Naive thymus-derived CD4-positive, alpha-beta T cell (primary cell): ENCODE measurements around the gene CEP57. TPM values are rescaled to one million over a fixed set of nuclear protein-coding genes. Genes with fewer than 3 reads are reported as not detected.
A peak's percentile ranks its signal among the peaks of the same experiment; 100 is the strongest.

Experiments used
- ATAC-seq: fragments of 150-1000 bp; cut with Tn5 transposase; 2 replicates; pipeline ENCODE4 v1.10.0; 2021; ENCODE audit warnings: mild to moderate bottlenecking, moderate library complexity
- CTCF ChIA-PET: fragments of 350-600 bp; sonication (Branson Sonifier 250); formaldehyde crosslinking; loops from one replicate; lab custom pipeline; 2021; ENCODE audit warnings: antibody characterized with exemption; lab: Charles Lee
- POLR2A ChIA-PET: fragments of 350-600 bp; sonication (Branson Sonifier 250); formaldehyde crosslinking; loops from one replicate; lab custom pipeline; 2021; ENCODE audit warnings: antibody characterized with exemption, inconsistent platforms; lab: Charles Lee
- DNase-seq, 9 donors: peaks; one replicate each; pipeline versions ENCODE4 v3.0.0 to v3.0.0-alpha.2; 2020 to 2022; ENCODE audit warnings: mixed read lengths in 1 of 9
- H3K27ac ChIP-seq: one replicate; pipeline ENCODE4 v1.7.0; 2013; ENCODE audit warnings: mild to moderate bottlenecking, low read depth, low read length, moderate library complexity
- H3K27me3 ChIP-seq, 2 donors: one replicate each; pipeline ENCODE4 v1.7.0; 2013; ENCODE audit warnings: low read length in 2 of 2, mild to moderate bottlenecking in 2 of 2, moderate library complexity in 2 of 2; ENCODE audit not compliant: control insufficient read depth in 2 of 2, insufficient read depth in 2 of 2
- H3K36me3 ChIP-seq, 3 experiments: 1 replicate in 2 of 3; 2 replicates in 1 of 3; pipeline ENCODE4 v1.7.0; 2013; ENCODE audit warnings: low read length in 3 of 3, mild to moderate bottlenecking in 3 of 3, moderate library complexity in 1 of 3; ENCODE audit not compliant: insufficient read depth in 3 of 3, control insufficient read depth in 2 of 3
- H3K4me1 ChIP-seq, 2 donors: one replicate each; pipeline ENCODE4 v1.7.0; 2013; ENCODE audit warnings: low read length in 2 of 2, mild to moderate bottlenecking in 2 of 2, moderate library complexity in 1 of 2; ENCODE audit not compliant: control insufficient read depth in 2 of 2, insufficient read depth in 2 of 2
- H3K4me3 ChIP-seq: 2 replicates; pipeline ENCODE4 v1.7.0; 2013; ENCODE audit warnings: mild to moderate bottlenecking, low read length
- H3K9me3 ChIP-seq, 3 experiments: 1 replicate in 2 of 3; 2 replicates in 1 of 3; pipeline ENCODE4 v1.7.0; 2013; ENCODE audit warnings: low read length in 3 of 3; ENCODE audit not compliant: control insufficient read depth in 2 of 3
- H3K27ac Mint-ChIP-seq, 9 donors: one replicate each; pipeline ENCODE4 v1.8.0; 2020 to 2022; ENCODE audit warnings: mixed read lengths in 9 of 9, mild to moderate bottlenecking in 8 of 9, moderate library complexity in 5 of 9, inconsistent platforms in 2 of 9
- H3K27me3 Mint-ChIP-seq, 5 donors: one replicate each; pipeline ENCODE4 v1.8.0; 2021 to 2022; ENCODE audit warnings: mixed read lengths in 5 of 5, mild to moderate bottlenecking in 1 of 5
- H3K36me3 Mint-ChIP-seq, 5 donors: one replicate each; pipeline ENCODE4 v1.8.0; 2020 to 2022; ENCODE audit warnings: mixed read lengths in 5 of 5, mild to moderate bottlenecking in 3 of 5, inconsistent platforms in 1 of 5
- H3K4me1 Mint-ChIP-seq, 7 donors: one replicate each; pipeline ENCODE4 v1.8.0; 2020 to 2022; ENCODE audit warnings: mixed read lengths in 7 of 7, mild to moderate bottlenecking in 3 of 7, inconsistent platforms in 1 of 7
- H3K4me3 Mint-ChIP-seq, 10 donors: one replicate each; pipeline ENCODE4 v1.8.0; 2020 to 2022; ENCODE audit warnings: mild to moderate bottlenecking in 10 of 10, mixed read lengths in 10 of 10, moderate library complexity in 6 of 10, inconsistent platforms in 2 of 10
- H3K9me3 Mint-ChIP-seq, 11 donors: one replicate each; pipeline ENCODE4 v1.8.0; 2020 to 2022; ENCODE audit warnings: mixed read lengths in 11 of 11, mild to moderate bottlenecking in 4 of 11, inconsistent platforms in 1 of 11, moderate library complexity in 1 of 11
- intact Hi-C, 2 donors: fragments of 100-400 bp; cut with micrococcal nuclease; formaldehyde crosslinking; loops; one replicate each; pipeline ENCODE4 v1.15.1; 2023
- polyA plus RNA-seq, 2 donors: library from polyadenylated mRNA; unstranded; fragments of 300-500 nt; fragmentation: Illumina TruSeq; gene quantifications; one replicate each; pipeline ENCODE4 v1.2.3, GENCODE V29; 2021
- total RNA-seq, 6 experiments: library from RNA in 5 of 6; stranded (reverse) in 5 of 6; gene quantifications; 1 replicate in 5 of 6; 2 replicates in 1 of 6; pipeline ENCODE4 v1.2.3 and lab custom pipeline; 2021 to 2026

Gene CEP57
- total and polyA plus RNA-seq, 7 experiments from 2014 or later: 45.8 to 72.3 (median 56.6) TPM

DNA sequence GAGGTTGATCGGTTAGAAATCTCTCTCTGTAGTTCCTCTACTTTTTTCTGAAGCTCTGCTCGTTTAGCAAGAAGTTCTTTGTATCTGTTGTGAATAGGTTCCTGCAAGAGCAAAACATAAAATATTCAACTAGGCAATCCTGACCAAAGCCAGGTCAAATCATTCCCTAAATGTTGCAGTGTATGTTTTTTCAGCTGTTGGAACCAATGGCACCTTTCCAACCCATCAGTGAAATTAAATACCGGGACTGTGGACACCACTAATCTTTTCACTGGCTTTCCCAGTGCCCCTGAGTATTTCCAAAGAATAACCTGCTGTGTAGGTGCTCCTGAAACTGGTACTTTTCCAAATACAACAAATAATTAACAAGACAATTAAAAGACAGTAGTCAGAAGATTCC lies 45.1 kb downstream of the CEP57 start:
- POLR2A ChIA-PET: interaction anchor here (0.6 to 1.9 kb wide), 3 partner anchors 14 to 559 kb away, joined by 3 to 5 read pairs (median 5); partner anchors contain the start of genes CCDC82 and JRKL
- Histone ChIP-seq H3K36me3 (peaks cover 8 to 26% (median 25%) of the 10 kb centered on the region in 3 experiments), H3K4me3 (no peak overlapping the region), H3K4me1 (no peaks in the 10 kb centered on the region), H3K9me3 (no peaks in the 10 kb centered on the region), H3K27me3 (no peaks in the 10 kb centered on the region), H3K27ac (no peak overlapping the region)
- Mint-ChIP-seq H3K4me1 (peaks cover 0 to 5% (median 0%) of the 10 kb centered on the region in 7 donors), H3K27ac (peak overlapping the region in 2 of 9 donors; percentile 40 to 74), H3K36me3 (peaks cover 4 to 26% (median 13%) of the 10 kb centered on the region in 5 donors), H3K4me3 (no peak overlapping the region), H3K9me3 (no peaks in the 10 kb centered on the region), H3K27me3 (no peaks in the 10 kb centered on the region)
- CTCF ChIA-PET: interaction anchor here (0.6 to 3.5 kb wide), 19 partner anchors 8 to 629 kb away, joined by 3 to 43 read pairs (median 4); partner anchors contain the start of gene MAML2
- ATAC-seq (no peak), DNase-seq (no peak)
- intact Hi-C loops: loop anchor here (5.0 kb wide), 1 partner anchor 683 kb away; no protein-coding TSS in a partner anchor

DNA sequence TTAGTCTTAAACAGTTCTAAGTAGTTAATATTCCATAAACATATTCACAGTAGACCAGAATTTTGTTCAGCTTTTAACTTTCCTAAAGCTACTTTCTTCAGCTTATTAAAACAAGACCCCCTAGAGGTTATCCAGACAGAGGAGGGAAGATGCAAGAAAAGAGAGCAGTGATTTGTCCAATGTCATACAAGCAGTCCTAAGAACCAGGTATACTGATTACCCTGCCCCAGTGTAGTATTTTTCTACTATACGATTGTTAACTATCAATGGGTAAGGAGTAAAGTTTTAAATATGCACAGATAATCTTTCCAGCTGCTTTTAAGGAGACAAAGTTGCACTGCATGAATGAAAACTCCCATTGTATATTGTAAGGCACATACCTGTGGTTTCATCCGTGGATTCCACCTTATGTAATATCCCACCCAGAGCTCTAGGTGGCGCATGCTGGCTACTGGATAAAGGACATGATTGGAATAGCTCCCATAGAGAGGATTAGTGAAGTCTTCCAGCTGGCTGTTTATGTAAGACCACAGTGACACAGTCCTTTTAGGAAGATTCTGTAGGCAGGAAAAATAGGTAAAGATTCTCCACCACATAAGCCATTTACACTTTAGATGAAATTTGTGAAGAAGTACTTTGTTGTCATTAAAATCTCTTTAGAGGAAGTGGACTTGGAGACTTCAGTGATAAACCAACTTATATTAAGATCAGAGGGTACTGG lies 45.6 kb downstream of the CEP57 start:
- Histone ChIP-seq H3K4me1 (no peaks in the 10 kb centered on the region), H3K27me3 (no peaks in the 10 kb centered on the region), H3K36me3 (peaks cover 8 to 24% (median 23%) of the 10 kb centered on the region in 3 experiments), H3K4me3 (no peak overlapping the region), H3K9me3 (no peaks in the 10 kb centered on the region), H3K27ac (no peak overlapping the region)
- CTCF ChIA-PET: interaction anchor here (0.5 to 3.5 kb wide), 28 partner anchors 9 to 628 kb away, joined by 3 to 43 read pairs (median 4); partner anchors contain the start of genes CCDC82, JRKL and MAML2
- peaks cover 4 to 22% (median 7%) of the 10 kb centered on the region in 5 donors for H3K36me3 Mint-ChIP-seq
- POLR2A ChIA-PET: interaction anchor here (0.6 to 1.9 kb wide), 3 partner anchors 14 to 558 kb away, joined by 3 to 5 read pairs (median 5); partner anchors contain the start of genes CCDC82 and JRKL
- peak overlapping the region in 4 of 9 donors; percentile 17 to 65 (median 28) for H3K27ac Mint-ChIP-seq
- ATAC-seq (peak; percentile 96), DNase-seq (peak; percentile 17 to 67 (median 49))
- H3K4me1 Mint-ChIP-seq: peaks cover 0 to 5% (median 0%) of the 10 kb centered on the region in 7 donors
- intact Hi-C loops: loop anchor here (1.0 to 5.0 kb wide), 6 partner anchors 507 to 1050 kb away; partner anchors contain the start of gene MAML2 (in 2 of the 2)
- no peaks in the 10 kb centered on the region for H3K27me3 Mint-ChIP-seq
- no peaks in the 10 kb centered on the region for H3K9me3 Mint-ChIP-seq
- no peak overlapping the region for H3K4me3 Mint-ChIP-seq

DNA sequence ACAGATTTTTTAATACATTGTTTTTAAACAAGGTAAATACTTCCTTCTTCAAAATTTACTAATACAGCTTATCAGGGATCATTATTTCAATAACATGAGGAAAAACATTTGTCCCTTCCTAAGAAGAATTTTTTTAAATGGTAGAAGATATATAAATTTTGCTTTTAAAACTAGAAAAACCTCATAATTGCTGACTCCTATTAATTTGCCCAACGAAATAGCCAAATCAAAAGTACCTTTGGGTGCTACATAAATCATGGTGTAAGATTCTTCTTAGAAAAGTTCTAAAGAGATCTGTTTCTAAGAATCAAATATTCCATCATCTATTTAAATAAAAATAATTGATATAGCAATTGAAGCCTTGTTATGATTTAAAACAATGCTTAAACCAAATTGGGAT lies 54.9 kb downstream of the CEP57 start:
- ChIA-PET CTCF (interaction anchor here (0.7 to 3.2 kb wide), 6 partner anchors 10 to 581 kb away, joined by 3 to 10 read pairs (median 4); partner anchors contain the start of gene MAML2), POLR2A (no interaction called here)
- Mint-ChIP-seq H3K4me3 (no peak overlapping the region), H3K4me1 (no peaks in the 10 kb centered on the region), H3K36me3 (peaks cover 0 to 9% (median 0%) of the 10 kb centered on the region in 5 donors), H3K9me3 (no peaks in the 10 kb centered on the region), H3K27me3 (no peaks in the 10 kb centered on the region), H3K27ac (no peak overlapping the region)
- Histone ChIP-seq H3K4me3 (no peak overlapping the region), H3K27ac (no peak overlapping the region), H3K4me1 (no peaks in the 10 kb centered on the region), H3K9me3 (no peaks in the 10 kb centered on the region), H3K36me3 (peaks cover 0 to 10% (median 6%) of the 10 kb centered on the region in 3 experiments), H3K27me3 (no peaks in the 10 kb centered on the region)
- DNase-seq: no peak
- intact Hi-C loops: loop anchor here in 1 of 2 donors (5.0 kb wide), 1 partner anchor 167 kb away; no protein-coding TSS in a partner anchor
- no peak for ATAC-seq

DNA sequence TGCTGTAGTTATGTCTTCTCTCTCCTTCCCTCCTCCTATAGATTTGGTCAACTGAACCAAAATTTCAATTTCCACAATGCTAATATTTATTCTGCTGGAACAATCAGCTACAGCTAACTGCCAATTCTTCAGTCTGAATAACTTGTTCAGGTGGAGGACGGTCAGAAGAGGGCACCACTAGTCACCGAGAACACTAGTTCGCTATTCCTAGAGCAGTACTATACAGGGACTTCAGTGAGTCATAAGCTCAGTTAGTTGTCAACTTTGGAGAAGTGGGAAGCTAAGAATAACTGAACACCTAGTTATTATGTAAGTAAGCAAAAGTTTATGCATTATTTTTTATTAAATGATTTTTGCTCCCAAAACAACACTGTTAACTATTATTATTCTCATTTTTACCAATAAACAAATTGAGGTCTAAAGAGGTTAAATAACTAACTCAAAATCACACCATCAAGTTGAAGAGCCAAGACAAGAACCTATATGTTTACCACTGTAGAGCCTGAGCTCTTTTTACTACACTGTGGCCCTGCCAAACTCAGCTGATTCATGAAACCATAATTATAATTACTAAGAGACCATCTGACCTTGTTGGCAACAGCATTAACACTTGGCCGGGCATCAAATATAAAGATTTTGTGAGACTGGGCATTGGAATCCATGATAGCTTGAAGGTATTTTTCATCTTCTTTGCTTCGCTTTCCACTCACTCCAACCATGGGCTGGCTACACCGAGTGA lies 59.0 kb downstream of the CEP57 start:
- peaks cover 0 to 5% (median 0%) of the 10 kb centered on the region in 5 donors for H3K36me3 Mint-ChIP-seq
- DNase-seq (peak in 6 of 9 donors; percentile 2 to 39 (median 19)), ATAC-seq (peak; percentile 64)
- H3K9me3 Mint-ChIP-seq: no peaks in the 10 kb centered on the region
- Histone ChIP-seq H3K27ac (no peak overlapping the region), H3K4me1 (no peaks in the 10 kb centered on the region), H3K27me3 (no peaks in the 10 kb centered on the region), H3K9me3 (no peaks in the 10 kb centered on the region), H3K36me3 (peaks cover 0 to 5% (median 2%) of the 10 kb centered on the region in 3 experiments), H3K4me3 (no peak overlapping the region)
- H3K27ac Mint-ChIP-seq: peak overlapping the region in 2 of 9 donors; percentile 11 to 49
- POLR2A ChIA-PET: interaction anchor here (0.7 to 1.4 kb wide), 2 partner anchors 14 to 494 kb away, joined by 3 to 4 read pairs; partner anchors contain the start of gene MAML2
- intact Hi-C loops: loop anchor here (1.0 to 5.0 kb wide), 4 partner anchors 163 to 577 kb away; partner anchors contain the start of gene MAML2 (in 1 of the 2)
- H3K4me3 Mint-ChIP-seq: no peak overlapping the region
- no peaks in the 10 kb centered on the region for H3K4me1 Mint-ChIP-seq
- CTCF ChIA-PET: interaction anchor here (0.5 to 3.2 kb wide), 13 partner anchors 13 to 580 kb away, joined by 3 to 20 read pairs (median 5); partner anchors contain the start of genes CCDC82, JRKL and MAML2
- no peaks in the 10 kb centered on the region for H3K27me3 Mint-ChIP-seq

DNA sequence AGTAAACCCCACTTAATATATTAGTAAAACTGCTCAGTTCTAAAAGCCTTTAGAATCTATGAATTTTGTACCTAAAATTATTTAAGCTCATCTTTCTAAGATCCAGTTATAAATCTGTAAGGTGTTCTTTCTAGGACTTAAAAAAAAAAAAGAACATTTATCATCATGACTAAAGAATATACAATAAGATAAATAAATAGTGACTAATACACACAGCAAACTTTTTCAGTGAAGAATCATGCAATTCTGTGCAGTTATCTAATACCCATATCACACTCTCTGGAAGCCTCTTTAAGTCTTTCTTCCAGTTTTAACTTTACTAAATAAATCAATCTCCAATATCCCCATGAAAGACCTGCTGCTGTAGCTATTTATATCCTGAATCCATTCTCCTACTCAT lies 59.8 kb downstream of the CEP57 start:
- H3K4me1 ChIP-seq: no peaks in the 10 kb centered on the region
- peaks cover 0 to 4% (median 0%) of the 10 kb centered on the region in 3 experiments for H3K36me3 ChIP-seq
- peaks cover 0 to 7% (median 0%) of the 10 kb centered on the region in 5 donors for H3K36me3 Mint-ChIP-seq
- no peak overlapping the region for H3K4me3 ChIP-seq
- no peaks in the 10 kb centered on the region for H3K9me3 ChIP-seq
- no peak overlapping the region for H3K27ac ChIP-seq
- ATAC-seq (no peak), DNase-seq (no peak)
- ChIA-PET POLR2A (no interaction called here), CTCF (interaction anchor here (1.1 to 3.2 kb wide), 9 partner anchors 14 to 547 kb away, joined by 3 to 20 read pairs (median 5); partner anchors contain the start of genes CCDC82, JRKL and MAML2)
- no peaks in the 10 kb centered on the region for H3K27me3 ChIP-seq
- no peaks in the 10 kb centered on the region for H3K4me1 Mint-ChIP-seq
- intact Hi-C loops: no loop called here
- H3K4me3 Mint-ChIP-seq: no peak overlapping the region
- H3K27me3 Mint-ChIP-seq: no peaks in the 10 kb centered on the region
- H3K27ac Mint-ChIP-seq: no peak overlapping the region
- H3K9me3 Mint-ChIP-seq: no peaks in the 10 kb centered on the region

DNA sequence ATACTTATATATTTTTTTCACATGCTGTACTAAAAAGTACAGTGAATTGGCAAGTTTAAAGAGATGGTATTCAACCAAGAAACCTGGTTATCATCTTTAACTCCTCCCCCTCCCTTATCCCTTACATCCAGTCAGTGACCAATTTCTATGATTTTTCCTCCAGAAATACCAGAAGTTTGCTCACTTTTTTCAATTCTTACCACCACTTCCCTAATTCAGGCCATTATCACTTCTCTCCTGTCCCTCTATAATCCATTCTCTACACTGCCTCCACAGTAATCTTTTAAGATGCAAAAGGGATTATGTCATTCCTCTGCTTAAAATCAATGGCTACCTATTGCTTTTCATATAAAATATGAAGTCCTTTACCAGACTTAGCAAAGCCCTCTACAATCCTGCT lies 62.8 kb downstream of the CEP57 start:
- H3K27ac ChIP-seq: no peak overlapping the region
- H3K4me3 ChIP-seq: no peak overlapping the region
- DNase-seq: no peak
- Mint-ChIP-seq H3K4me3 (no peak overlapping the region), H3K36me3 (peaks cover 0 to 8% (median 3%) of the 10 kb centered on the region in 5 donors), H3K9me3 (no peaks in the 10 kb centered on the region), H3K4me1 (no peaks in the 10 kb centered on the region), H3K27ac (no peak overlapping the region), H3K27me3 (no peaks in the 10 kb centered on the region)
- no peaks in the 10 kb centered on the region for H3K4me1 ChIP-seq
- no peaks in the 10 kb centered on the region for H3K27me3 ChIP-seq
- CTCF ChIA-PET: no interaction called here
- H3K36me3 ChIP-seq: peaks cover 0 to 5% (median 4%) of the 10 kb centered on the region in 3 experiments
- no peaks in the 10 kb centered on the region for H3K9me3 ChIP-seq
- POLR2A ChIA-PET: no interaction called here
- intact Hi-C loops: no loop called here
- no peak for ATAC-seq
